Stimulated activated CD4-positive, alpha-beta T cell treated with anti-CD3 and anti-CD28 coated beads, TNF-alpha, amount 100 ng/mL, for 1 hour (primary cell): ENCODE results near the gene ZNF275.
"Not testable (repeated sequence)": the region's sequence is repeated elsewhere in the genome, so short reads cannot be mapped to it uniquely, and the experiment has no call there.

Experiments used
- DNase-seq, 3 donors: peaks; one replicate each; pipeline ENCODE4 v3.0.0-alpha.2; 2020; ENCODE audit warnings: low read depth in 3 of 3, low spot score in 1 of 3

Gene ZNF275

DNA sequence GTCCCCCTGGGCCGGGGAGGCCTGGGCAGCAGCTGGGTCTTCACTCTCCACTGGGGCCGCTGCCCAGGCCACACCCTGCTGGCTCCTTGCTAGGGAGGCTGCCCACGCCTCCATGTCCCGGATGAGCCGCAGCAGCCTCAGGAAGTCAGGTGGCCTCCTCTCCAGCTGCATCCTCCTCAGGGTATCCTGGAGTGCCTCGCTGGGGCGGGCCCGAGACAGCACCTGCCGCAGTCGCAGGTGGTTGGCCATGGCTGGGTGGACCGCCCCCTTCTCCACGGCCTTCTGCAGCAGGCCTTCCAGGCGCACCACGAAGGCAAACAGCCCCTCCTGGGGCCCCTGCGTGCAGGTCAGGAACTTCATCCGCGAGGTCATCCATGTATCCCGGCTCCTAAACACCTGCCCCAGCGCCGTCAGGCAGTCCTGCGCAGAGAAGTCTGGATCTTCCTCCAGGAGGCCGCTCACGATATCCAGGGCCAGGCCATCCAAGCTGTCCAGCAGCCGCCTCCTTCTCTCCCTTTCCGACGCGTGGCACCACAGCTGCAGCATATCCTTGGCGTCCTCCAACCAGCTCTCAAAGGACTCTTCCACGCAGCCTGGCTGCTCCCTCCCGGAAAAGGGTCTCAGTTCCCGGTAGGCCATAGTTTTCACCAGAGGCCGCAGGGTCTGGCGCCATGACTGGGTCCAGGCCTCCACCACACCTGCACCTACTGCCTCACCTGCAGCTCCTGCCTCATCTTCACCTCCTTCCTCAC, 14.5 kb upstream of the ZNF275 start:
- DNase-seq, result no peak

DNA sequence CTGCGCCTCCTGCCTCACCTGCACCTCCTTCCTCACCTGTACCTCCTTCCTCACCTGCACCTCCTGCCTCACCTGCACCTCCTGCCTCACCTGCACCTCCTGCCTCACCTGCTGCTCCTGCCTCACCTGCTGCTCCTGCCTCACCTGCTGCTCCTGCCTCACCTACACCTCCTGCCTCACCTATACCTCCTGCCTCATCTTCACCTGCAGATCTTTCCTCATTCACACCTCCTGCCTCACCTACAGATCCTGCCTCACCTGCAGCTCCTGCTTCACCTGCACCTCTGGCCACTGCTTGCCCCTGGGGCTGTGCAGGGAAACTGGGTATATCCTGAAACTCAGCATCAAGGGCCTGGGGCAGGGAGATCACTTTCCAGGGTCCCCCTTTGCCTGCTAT, 13.9 kb upstream of the ZNF275 start:
- DNase-seq, result not testable (repeated sequence)

DNA sequence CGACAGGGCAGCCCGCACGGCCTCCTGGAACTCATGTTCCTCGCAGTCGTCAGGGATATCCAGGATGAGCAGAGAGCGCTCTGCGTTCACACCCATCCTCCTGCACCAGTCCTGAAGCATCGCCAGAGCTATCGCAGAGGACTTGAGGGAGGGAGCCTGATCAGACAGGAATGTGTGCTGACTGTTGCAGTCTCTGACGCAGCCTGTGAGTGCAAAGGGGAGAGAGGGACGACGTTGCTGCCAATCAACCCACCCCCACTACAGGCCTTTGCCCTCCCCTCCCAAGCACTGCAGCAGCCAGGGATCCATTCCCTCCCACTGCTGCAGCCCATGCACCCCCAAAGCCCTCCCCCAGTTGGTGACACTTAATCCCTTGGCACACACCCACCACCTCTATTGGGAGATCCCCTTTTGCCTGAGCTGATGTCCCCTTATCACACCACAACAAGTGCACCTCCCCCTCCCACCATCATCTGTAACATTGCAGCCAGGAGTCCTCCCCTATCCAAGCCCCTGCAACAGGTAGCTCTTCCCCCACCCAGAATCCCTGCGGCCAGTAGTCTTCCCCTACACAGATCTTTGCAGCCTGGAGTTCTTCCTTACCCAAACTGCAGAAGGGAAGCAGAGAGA, 13.3 kb upstream of the ZNF275 start:
- DNase-seq, result no peak

DNA sequence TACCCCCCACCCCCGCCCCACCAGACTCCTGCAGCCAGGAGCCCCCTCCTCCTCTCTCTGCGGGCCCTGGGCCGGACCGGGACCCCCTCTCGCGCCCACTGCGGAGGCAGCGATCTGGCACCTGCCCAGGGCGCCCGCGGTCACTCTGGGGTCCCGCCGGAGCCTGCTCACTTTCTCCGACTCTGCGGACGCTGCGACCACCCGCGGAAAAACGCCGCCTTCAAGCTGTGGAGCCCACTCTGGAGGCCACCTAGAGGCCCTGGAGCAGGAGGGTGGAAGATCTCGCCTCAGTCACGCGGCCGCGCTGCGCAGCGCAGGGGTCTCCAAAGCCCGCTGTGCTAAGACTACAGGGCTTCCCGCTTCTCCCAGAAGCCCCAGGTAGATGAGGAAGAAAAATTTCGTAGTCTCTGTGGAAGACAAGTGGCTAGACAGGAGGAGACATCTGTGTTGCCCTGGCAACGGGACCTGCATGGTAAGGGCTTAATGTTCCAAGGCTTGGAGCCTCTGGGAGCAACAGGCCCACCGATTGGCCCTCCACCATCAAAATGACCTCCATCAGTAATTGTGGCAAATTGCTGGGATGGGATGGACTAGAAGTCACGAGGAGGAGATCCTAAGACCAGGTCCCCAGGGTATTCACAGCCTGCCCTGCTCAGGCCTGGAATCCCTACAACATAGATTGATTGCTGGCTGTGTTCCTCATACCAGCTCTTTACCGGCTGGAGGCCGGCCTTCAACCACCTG, 12.4 kb upstream of the ZNF275 start, which contains the start of gene PNMA6F:
TSS of gene PNMA6F (minus strand) at position 387 of the 744 bp plus-strand sequence. CDS start 1,093 bp downstream, outside the sequence.
- DNase-seq, result no peak

DNA sequence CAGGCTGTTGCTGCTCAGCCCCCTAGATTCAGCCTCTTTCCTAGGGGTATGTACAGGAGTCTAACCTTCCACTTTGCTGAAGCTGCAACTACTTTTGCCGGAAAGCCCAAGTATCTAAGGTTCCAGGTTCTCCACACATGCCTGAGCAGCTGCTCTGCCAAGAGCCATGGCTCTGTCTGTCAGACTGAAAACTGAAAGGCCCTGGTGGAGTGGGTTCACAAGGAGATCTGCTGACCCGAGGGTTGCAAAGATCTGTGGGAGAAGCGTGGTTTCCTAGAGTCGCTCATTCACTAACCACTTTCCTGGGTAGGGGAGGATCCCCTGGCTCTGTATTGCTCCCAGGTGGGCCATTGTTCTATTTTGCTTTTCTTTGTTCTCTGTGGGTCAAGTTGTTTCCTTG, 6.4 kb upstream of the ZNF275 start:
- DNase-seq, result no peak

DNA sequence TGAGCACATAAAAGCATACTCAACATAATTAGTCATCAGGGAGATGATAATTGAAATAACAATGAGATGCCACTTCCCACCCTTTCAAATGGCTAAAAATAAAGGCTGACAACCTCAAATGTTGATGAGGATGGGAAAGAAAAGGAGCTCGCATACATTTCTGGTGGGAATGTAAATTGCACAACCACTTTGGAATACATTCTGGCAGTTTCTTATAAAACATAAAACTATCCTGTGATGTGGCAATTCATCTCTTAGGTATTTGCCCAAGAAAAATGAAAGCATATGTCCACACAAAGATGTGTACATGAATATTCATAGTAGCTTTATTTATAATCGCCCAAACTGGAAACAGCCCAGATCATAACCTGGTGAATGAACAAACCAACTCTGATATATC, 687 bp upstream of the ZNF275 start:
- no peak for DNase-seq

DNA sequence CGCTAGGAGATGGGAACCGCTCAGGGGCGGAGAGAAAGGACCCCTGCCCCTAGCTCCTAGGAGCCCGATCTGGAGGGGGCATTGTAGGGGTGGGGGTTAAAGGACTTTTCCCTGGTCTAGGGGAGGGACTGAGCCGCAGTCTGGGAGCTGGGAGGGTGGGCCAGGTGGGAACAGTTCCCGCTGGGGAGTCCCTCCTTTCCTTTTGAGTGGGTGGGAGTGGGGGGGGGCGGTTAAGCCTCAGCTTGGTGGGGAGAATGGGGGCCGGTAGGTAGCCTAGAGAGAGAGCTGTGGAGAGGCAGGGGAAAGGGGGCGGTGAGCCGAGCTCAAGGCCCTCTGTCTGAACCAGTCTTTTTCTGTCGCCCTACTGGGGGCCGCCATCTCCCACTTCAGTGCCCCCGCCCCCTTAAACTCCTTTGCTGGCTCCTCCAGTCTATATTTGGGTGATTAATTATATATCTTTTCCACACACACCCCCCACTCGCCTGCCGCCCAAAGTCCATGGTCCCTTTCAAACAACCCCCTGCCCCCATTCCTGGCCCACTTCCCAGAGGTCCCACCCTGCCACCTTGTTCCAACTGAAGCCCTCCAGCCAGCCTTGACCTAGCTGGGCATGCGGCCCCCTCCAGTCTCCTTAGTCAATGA, 822 bp downstream of the ZNF275 start:
- no peak for DNase-seq

DNA sequence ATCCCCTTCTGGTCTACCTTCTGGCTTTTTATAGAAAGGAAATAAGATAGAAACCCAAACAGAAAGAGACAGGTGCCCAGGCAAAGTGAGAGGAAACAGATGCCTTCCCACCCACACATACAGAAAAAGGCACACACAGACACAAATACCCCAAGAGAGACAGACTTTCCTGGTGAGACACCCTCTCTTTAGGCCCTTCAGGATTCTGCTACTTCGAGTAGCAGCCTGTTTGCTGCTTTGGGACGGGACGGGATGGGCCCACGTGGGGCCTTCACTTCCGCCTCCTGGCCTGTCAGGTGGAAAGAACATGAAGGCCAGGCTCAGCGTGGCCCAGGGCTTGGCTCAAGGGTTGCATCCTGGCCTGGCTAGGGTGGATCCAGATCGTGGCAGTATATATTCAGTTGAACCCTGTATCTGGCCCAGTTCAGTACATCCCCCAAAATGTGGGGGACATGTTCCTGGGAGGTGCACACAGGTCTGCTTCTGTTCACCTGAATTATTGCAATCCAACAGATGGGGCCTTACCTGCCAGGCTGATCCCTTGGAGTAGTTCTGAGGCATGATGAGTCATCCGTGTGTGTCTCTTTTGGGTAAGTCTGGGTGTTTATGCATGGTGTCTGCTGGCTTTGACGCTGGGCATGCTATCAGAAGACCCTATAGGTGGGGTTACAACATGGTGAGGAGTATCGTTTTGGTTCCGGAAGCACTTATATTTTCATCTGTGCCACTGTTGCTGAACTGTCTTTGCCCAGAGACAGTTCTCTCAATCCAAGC, 2.4 kb downstream of the ZNF275 start:
- no peak for DNase-seq

DNA sequence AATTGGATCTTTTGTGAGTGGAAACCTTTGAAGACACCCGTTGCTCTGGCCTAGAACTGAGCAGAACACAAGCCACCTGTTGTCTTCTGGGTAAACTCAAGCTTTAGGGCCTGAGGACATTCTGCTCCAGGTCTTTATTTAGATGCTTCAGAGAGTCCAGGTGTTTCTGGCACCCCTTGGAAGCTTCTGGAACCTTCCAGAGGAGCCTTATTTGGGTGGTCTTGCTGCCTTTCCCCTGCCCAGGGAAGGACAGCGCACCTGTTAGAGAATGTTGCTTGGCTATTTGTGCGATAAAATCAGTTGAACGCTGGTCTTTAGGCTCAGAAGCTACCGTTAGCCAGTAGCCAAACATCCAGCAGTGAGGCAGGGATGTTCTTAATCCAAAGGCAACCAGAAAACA, 3.0 kb downstream of the ZNF275 start:
- no peak for DNase-seq

DNA sequence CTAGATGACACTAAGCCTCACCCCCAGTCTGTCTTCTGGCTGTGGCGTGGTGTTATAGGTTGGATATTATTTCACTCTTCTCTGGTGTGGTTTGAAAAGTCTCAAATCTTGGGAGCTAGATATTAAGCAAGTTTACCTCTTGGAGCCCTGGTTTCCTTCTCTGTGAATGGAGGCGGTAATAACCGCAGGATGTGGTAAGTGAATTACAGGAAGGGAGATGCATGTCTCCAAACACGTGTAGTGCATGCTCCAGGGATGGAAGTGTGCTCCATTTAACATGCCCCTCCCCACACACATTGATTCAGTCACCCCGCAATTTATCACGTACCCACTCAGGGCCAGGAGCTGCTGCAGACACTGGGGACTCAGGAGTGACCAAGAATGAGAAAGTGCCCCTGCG, 4.9 kb downstream of the ZNF275 start:
- DNase-seq, result no peak

DNA sequence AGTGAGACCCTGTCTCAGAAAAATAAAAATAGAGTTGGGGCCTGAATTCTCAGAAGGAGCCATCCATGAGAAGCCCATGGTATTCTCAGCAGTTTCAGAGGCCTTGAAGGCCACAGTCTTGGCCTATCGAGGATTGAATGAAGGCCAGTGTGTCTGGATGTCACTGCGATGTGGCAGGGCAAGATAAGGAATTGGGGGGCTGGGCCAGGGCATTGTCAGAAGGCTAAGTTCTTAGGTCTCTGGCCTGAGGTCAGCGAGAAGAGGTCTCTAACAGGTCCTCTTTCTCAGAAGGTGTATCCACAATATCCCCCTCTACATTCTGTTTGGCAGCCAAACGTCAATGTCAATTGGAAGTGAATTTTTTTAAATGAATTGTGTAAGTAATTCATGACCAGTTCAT, 5.7 kb downstream of the ZNF275 start:
- DNase-seq, result no peak

DNA sequence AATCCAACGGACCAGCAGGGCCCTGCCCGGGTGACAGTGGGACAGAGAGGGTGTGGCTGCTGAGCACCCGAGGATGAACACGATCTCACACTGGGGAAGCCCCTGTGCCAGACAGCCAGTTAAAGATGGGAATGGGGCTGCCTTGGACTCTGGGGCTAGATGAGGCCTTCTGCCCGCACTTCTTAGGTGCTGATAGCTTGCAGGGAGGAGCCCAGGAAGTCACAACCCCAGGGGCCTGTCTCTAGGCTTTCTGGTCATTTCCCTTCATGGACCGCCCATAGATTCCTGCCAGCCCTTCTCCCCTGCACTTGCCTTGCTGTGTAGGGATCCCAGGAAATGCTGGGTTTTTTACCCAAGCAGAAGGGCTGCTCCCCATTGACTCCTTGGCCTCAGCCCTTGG, 6.2 kb downstream of the ZNF275 start:
- DNase-seq, result no peak

DNA sequence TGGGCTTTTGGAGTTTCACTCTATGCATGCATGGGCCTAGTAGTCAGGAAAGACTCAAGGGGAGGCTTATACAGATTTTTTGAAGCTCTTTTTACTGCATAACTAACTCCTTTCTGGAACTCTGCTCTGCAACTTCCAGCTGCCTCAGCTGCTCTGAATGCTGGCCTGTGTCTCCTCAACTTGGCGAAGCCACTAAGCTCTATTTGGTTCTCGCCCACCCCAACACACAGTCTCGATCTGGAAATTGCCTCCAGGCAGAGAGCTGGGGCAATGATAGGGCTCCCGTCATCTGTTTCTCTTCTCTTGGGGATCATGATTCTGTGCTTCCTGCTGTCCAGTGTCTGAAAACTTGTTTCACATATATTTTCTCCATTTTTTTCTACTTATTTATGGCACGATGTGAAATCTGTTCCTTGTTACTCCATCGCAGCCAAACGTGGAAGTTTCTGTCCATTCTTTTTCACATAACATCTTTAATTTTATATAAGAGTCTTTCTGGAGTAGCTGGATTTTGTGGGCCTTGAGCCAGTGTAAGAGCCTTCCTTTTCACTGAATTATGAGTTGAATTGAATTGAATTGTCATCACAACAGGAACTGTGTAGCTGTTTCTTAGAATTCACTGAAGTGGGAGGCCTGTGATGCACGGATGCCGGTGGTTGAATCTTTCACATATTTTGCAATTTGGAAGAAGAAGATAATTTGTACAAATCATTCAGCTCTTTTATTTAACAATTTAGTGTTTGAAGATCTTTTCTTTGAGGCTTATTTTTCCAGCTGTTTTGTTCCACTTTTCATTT, 9.0 kb downstream of the ZNF275 start:
- no peak for DNase-seq

DNA sequence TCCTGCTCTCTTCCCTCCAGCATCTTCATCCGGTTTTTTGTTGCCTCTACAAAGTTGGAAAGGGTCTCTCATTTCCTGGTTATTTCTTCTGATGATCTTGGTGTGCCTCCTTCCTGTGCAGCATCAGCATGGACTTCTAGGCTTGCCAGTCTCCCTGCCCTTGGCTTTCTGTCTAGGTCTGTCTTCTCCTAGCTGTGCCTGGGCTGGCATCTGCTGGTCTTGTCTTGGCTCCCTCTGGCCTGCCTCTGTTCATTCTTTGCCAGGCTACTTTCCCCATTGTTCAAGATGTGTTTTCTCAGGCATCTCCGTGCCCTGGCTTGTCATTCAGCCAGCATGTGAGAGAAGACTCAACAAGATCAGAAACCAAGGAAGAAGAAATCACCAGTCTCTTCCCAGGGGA, 9.7 kb downstream of the ZNF275 start:
- no peak for DNase-seq

DNA sequence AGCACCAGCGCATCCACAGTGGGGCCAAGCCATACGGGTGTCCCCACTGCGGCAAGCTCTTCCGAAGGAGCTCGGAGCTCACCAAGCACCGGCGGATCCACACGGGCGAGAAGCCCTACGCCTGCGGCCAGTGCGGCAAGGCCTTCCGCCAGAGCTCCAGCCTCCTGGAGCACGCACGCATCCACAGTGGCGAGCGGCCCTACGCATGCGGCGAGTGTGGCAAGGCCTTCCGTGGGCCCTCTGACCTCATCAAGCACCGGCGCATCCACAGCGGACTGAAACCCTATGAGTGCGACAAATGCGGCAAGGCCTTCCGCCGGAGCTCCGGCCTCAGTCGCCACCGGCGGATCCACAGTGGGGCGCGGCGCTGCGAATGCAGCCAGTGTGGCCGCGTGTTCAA, 13.6 kb downstream of the ZNF275 start:
- no peak for DNase-seq

DNA sequence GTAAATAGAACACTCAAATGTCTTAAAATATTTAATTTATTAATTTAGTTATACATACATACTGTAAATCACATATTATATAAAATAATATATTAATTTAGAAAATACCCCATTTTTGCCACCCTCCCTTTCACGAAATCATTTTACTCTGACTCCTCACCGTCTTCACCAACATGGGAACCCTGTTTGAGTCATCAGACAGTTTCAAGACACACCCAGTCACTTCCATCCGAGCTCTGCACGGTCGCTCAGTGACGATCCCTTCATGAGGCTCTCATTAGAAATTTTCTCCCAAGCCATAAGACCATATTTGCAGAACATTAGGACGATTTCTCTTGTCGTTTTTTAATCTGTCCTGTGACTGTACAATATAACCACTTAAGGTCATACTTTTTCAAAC, 14.5 kb downstream of the ZNF275 start:
- no peak for DNase-seq

DNA sequence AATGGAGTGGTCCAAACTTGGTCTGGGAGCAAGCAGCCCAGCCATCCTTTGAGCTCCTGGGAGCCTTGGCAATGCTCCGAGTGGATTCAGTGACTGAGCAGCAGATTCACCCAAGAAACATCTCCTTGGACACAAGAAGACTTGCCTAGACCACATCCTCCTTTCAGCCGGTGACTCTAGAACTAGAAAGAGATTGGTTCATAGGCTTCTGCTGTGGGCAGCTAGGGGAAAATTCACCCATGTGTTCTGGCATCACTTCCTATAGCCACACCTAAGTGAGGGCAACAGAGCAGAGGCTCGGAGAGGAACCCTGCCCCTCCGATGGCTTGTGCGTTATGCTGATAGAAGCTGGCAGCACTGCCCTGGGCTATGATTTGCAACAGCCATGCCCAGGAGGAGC, 16.0 kb downstream of the ZNF275 start:
- DNase-seq, result no peak

DNA sequence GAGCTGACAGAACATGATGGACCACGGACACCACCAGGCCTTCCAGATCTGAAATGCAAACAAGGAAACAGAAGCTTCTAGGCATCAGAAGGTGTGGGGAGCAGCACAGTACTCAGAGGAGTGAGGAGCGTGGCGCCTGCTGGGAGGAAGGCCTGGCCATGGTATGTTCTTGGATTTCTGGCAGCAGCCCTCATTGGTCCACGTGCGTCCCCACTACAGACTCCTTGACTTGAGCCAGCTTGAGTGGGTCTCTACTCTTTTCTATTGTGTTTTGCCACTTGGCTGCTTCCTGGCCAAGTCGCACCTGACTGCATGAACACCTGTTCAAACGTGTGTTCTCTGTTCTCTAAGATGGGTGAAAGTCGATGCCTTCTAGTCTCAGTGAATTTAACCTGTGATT, 18.0 kb downstream of the ZNF275 start:
- no peak for DNase-seq

DNA sequence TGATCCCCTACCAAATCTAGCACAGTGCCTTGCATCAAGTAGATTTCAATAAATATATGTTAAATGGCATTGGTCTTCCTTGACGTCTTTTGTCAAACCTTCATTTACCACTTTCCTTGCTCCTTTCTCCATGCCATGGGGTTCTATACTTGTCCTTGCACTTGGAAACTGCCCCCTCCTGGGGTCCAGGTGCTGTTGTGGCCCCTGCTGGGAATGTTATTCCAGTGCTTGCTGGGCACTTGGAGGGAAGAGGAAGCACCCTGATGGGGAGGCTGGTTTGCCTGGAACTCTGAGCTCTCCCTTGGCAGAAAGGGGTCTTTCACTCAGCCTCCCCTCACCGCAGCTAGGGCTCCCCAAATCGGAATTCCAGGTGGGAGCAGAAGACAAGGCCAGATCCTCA, 18.9 kb downstream of the ZNF275 start:
- no peak for DNase-seq

DNA sequence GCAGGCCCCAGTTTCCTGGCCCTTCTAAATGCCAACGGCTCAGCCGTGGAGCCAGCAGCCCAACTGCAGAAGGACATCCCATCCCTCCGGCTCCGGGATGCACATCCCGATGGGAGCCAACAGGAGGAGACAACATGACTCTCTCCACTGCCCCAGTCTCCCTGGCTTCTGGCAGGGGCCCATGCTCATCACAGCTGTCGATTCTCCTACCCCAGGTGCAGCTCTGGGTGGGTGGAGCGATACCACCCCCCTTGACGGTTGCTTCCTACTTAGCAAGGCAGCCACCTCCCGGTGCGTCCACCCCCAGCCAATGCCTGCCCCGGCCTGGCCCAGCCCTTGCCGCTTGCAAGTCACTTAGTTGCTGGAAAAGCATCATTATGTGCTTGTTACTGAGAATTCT, 19.5 kb downstream of the ZNF275 start:
- no peak for DNase-seq
